Cortex of kidney (tissue), 1 donor: ENCODE results near the gene TIAM2.
"Not testable (repeated sequence)": the region's sequence is repeated elsewhere in the genome, so short reads cannot be mapped to it uniquely, and the experiment has no call there.

Source experiments
- DNase-seq: peaks from one replicate; lab custom pipeline; 2025; lab: John Stamatoyannopoulos, UW

TIAM2 gene

GRCh38 chr6:155165029-155165710 is 170.1 kb downstream of the TIAM2 start:
- DNase-seq: no peak

GRCh38 chr6:155170519-155170918 is 175.4 kb downstream of the TIAM2 start:
- DNase-seq: no peak

- DNase-seq: no peak
Measured at GRCh38 chr6:155171109-155171746, 176.1 kb downstream of the TIAM2 start.

- DNase-seq: no peak
Measured at GRCh38 chr6:155171747-155172449, 176.8 kb downstream of the TIAM2 start.

GRCh38 chr6:155173488-155173887 is 178.4 kb downstream of the TIAM2 start:
- DNase-seq: no peak

GRCh38 chr6:155174576-155175211 is 179.6 kb downstream of the TIAM2 start:
- DNase-seq: no peak

- no peak for DNase-seq
Measured at GRCh38 chr6:155177363-155177961, 182.3 kb downstream of the TIAM2 start.

- no peak for DNase-seq
Measured at GRCh38 chr6:155181498-155181897, 186.4 kb downstream of the TIAM2 start.

- no peak for DNase-seq
Measured at GRCh38 chr6:155182103-155182502, 187.0 kb downstream of the TIAM2 start.

GRCh38 chr6:155183095-155183494 is 188.0 kb downstream of the TIAM2 start:
- no peak for DNase-seq

- not testable (repeated sequence) for DNase-seq
Measured at GRCh38 chr6:155185041-155185440, 189.9 kb downstream of the TIAM2 start.

GRCh38 chr6:155185544-155185943 is 190.4 kb downstream of the TIAM2 start:
- DNase-seq: no peak

GRCh38 chr6:155186052-155186658 is 191.0 kb downstream of the TIAM2 start:
- DNase-seq: no peak

GRCh38 chr6:155187106-155187505 is 192.0 kb downstream of the TIAM2 start:
- DNase-seq: no peak

GRCh38 chr6:155187994-155188706 is 193.0 kb downstream of the TIAM2 start:
- DNase-seq: no peak

GRCh38 chr6:155188707-155189496 is 193.8 kb downstream of the TIAM2 start:
- no peak for DNase-seq

GRCh38 chr6:155190677-155191076 is 195.6 kb downstream of the TIAM2 start:
- no peak for DNase-seq

GRCh38 chr6:155193526-155193925 is 198.4 kb downstream of the TIAM2 start:
- no peak for DNase-seq

- no peak for DNase-seq
Measured at GRCh38 chr6:155194399-155194798, 199.3 kb downstream of the TIAM2 start.

GRCh38 chr6:155195903-155196302 is 200.8 kb downstream of the TIAM2 start:
- no peak for DNase-seq
